ENCODE data around the gene GFRA4.

Gene GFRA4, protein sequence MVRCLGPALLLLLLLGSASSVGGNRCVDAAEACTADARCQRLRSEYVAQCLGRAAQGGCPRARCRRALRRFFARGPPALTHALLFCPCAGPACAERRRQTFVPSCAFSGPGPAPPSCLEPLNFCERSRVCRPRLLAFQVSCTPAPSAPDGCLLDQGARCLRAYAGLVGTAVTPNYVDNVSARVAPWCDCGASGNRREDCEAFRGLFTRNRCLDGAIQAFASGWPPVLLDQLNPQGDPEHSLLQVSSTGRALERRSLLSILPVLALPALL

DNA sequence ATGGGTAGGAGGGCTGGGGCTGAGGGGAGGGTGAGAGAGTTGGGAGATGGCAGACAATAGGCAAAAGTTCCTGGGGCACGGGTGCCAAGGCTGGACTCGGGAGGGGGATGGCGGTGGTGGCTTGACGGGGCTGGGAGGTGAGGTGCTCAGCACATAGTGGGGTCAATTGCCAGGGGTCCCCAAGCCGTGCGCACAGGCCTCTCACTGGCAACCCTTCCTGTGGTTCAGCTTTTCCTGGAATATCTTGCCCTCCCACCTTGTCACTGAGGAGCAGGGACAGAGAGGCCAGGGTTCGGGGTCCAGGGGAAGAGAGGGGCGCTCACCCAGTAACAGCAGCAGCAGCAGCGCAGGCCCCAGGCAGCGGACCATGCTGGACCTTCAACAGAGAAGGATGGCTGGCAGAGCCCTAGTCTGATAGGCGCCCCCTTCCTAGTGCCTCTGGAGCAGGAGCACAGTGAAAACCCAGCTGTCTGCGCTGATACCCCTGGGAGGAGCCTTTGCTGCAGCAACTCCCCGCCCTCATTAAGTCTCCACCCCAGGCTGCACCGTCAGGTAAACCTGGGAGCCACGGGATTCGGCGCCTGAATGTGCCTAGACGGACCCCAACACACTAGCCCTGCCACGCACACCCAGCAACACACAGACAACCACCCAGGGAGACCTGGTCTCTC lies at the start of gene GFRA4:
GFRA4 (minus strand) TSS at position 369 of the 671 bp plus-strand sequence; CDS start at position 369, 0 bp downstream.
- no peak for DNase-seq

DNA sequence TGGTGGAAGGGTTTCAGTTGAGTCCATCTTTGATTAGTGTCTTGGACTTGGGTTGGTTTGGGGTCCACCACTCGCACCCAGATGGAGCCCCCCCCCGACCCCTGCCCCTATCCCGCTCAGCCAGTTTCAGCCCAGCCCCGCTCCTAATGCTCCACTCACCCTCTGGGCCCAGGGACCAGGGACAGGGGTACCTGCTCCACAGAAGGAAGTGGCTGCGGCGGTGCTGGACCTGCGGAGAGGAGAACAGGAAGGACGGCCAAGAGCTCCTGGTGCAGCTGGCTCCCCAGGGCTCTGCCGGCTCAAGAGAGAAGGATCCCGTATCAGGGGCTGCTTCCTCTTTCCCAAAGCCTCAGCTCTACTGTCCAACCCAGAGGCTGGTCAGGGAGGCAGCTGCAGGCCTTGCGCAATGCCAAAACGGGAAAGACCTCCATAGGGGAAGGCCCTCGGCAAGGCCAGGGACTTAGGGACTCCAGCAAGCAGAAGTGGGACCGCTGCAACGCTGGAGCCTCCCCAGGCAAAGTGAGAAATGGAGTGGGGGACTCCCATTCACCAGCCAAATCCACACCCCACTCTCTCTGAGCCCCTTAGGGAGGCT lies 49.2 kb upstream of the GFRA4 start, which contains the start of gene SIGLEC1:
SIGLEC1 (minus strand) TSS at position 322 of the 595 bp plus-strand sequence. CDS start 5,472 bp downstream, outside the sequence.
- DNase-seq, result peak; percentile 11 to 70

DNA sequence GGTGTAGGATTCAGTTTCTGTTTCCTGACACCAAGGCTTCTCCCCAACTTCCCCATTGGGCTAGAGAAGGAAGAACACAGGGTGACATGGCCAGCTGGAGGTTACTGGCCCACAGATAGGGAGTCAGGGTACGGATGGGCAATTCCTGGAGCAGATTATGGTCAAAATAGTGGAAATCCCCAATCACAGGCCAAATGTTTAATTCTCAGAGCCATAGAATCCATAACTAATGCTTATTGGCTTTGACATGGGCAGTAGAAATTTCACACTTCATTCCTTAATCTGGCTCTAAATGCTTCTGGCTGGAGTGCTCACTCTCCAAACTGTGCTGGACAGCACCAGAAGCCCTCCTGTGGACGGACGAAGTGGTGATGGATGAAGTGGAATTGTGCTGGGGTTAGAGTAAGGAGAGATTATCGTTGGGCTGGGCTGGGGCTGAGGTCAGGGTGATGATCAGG lies 48.3 kb upstream of the GFRA4 start:
- no peak for DNase-seq

DNA sequence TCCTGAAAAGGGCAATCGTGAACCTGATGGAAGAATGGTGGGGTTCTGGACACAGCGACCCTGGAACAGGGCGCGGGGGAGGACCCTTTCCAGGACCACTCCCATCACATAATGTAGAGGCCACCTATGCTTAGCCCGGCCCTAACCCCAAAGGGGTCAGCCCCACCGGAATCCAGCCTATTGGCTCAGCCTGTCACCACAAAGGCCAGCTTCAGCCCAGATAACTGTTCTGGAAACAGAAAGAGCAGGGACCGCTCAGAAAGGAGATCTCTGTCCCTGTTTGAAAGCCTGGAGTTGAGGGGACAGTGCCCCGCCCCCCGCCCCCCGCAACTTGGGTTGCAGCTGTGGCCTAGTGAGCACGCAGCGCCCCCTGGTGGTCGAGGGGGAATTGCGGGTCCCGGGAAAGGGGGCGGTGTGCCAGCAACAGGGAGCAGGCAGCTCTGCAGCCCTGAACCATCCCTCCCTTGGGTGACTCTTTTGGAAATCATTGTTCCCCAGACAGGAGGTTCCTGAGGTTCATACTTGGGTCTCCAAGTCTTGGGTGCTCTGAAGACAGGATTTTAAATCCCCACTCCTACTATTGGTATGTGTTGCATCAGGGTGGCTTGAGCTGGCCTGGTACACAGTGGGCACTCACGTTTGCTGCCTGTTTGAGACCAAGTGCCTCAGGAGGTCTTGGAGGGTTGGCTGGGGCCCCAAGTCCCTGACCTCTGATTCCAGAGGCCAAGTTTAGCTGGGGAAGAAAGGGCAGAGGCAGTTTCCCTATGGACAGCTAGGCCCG lies 47.7 kb upstream of the GFRA4 start:
- peak; percentile 58 to 69 for DNase-seq

DNA sequence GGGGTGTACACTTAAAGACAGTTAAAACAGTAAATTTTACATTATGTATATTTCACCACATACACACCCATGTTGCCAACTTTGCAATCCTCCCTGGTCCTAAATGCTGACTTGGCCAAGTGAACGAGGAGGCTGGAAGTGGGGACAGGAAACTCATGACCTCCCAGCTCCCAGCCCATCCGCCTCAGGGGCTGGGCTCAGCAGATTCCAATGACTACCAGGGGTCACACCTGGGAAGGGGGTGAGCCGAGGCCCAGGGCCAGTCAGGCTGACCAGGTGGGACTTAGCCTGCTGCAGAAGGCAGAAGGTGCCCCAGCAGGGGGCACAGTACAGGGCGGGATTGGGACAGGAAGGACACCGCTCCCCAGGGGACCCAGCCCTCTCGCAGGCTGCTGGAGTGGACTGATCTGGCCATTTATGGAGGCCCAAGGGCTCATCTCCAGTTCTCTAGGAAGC lies 46.8 kb upstream of the GFRA4 start:
- no peak for DNase-seq

DNA sequence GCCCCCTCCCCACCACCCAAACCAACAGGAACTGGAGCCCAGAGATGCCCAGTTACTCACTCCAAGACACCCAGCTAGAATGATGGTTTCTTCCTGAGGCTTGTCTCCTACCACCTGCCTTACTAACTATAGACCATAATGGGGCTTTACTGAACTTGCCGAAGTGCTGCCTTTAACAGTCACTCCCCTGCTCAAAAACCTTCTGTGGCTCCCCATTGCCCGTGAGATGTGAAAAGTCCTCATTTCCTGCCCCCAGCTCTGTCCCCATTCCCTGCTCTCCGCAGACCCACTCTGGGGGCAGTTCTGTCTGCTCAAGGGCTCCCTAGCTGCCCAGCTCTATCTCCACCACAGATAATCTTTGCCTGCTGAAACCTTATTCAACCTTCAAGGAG lies 44.3 kb upstream of the GFRA4 start:
- no peak for DNase-seq

DNA sequence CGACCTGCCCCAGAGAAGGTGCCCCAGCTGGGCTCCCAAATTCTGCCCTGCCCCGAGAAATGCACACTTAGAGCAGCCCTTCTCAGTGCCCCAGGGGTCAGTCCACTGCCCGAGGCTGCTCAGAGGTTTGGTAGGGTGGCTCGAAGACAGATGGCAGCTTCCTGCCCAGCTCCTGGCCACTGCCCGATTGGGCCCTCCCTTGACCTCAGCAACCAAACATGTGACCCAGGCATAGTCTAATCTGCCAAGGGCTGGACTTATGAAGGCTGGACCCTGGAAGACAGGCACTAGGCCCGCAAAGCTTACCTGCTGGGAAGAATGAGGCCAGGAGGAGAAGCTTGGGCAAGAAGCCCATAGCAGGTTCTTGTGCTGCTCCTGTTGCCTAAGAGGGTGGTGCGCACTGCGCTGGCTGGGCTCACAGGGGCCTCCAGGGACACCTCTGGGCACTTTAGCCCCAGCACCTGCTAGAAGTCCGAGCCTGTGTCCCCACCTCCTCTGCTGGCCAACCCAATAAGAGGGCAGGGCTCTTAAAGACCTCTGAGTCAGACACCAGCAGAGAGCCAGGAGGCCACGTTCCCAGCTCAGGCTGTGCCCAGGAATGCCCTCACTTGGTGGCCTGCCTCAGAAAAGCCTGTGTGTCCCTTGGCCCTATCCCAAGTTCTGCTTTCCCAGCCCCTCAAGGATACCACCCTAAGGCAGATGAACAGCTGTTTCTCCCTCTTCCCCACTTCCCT lies 43.7 kb upstream of the GFRA4 start:
- DNase-seq, result no peak

DNA sequence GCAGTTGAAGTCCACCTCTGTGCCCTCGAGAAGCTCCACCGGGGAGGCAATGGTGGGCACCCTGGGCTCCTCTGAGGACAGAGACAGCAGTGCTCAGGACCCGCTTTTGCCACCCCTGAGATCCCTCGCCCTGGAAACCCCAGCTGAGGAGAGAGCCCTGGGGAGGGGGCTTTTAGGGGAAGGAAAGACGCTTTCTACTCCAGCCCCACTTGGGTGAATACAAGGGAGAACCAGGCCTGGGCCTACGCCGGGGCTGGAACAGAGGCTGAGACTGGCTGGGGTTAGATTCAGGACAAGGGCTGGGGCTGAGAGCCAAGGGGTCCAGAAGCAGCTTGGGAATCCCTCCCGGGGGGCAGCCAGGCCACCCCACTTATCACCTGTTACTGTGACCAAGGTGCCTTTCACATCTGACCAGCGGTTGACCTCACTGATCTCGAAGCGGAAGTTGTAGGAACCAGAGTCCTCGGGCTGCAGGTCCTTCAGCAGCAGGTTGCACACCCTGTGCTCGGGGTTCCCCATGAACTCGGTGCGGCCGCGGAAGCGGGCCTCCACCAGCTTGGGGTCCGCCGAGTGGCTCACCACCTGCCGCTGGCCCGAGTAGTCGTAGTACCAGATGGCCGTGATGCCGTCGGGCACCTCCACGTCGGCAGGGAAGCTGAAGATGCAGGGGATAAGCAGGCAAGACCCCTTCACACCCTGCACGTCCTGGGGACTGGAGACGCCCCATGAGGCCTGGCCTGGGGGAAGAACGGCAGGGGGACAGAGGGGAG lies 43.0 kb upstream of the GFRA4 start:
- DNase-seq, result no peak

DNA sequence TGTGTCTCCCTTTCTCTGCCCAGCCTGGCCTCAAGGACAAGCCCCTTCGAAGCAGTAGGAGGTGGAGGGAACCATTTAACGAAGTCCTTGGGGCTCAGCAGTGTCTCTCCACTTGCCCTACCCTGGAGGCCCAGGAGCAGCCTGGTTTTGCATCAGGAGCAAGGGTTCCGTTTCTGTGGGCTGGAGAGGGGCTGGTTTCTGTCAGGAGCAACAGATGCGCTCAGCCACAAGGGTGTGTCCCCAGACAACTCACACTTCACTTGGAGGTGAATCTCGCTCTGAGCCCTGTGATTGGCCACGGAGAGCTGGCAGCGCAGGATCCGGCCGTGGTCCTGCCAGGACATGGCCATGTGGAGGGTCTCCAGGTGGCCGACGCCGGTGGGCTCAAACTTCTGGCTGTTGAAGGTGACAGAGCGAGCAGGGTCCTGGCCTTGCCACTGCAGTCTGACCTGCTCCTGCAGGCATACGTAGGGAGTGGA lies 42.3 kb upstream of the GFRA4 start:
- no peak for DNase-seq

DNA sequence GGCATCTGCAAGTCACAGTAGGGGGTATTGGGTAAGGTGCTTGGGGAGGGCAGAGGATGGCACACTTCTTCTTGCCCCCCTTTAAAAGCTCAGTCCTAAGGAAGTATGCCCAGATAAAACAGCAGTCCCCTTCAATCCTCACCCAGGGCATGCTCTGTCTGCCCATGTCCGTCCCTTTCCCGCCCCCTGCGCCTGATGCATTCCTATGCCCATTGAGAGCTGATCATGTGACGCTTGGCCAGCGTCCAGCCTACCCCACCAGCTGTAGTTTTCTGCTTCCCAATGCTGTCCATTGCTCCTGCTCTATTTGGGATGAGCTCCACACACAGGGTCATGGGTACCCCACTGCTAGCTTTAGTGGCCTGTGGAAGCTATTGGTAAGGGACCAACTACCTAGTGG lies 40.9 kb upstream of the GFRA4 start:
- no peak for DNase-seq

DNA sequence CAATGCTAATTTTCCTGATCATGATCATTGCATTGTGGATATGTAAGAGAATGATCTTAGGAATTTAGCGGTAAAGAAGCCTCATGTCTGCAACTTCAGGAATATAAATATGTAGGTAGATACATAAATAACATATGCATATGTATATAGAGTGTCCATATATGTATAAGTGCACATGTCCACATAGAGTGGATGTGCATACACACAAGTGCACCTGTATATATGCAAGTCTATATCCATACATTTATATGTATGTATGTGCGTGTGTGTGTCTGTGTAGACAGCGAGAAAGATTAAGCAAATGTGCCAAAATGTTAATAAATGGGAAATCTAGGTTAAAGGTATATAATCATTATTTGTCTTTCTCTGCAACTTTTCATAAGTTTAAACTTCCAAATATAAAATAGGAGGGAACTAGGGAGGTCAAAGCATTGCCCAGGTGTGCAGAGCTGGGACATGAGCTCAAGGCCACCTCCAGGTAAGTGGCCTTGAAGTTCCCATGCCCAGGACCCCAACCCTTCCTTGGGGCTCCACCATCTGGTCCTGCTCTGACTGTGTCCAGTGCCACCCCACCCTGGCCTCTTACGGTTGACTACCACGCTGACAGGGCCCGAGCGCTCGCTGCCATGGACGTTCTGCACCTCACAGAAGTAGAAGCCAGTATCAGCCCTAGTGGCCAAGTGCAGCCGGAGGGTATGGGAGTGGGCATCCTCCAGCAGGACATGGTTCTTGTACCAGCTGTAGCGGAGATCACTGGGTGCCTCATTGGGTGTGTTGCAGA lies 39.6 kb upstream of the GFRA4 start:
- DNase-seq, result no peak

DNA sequence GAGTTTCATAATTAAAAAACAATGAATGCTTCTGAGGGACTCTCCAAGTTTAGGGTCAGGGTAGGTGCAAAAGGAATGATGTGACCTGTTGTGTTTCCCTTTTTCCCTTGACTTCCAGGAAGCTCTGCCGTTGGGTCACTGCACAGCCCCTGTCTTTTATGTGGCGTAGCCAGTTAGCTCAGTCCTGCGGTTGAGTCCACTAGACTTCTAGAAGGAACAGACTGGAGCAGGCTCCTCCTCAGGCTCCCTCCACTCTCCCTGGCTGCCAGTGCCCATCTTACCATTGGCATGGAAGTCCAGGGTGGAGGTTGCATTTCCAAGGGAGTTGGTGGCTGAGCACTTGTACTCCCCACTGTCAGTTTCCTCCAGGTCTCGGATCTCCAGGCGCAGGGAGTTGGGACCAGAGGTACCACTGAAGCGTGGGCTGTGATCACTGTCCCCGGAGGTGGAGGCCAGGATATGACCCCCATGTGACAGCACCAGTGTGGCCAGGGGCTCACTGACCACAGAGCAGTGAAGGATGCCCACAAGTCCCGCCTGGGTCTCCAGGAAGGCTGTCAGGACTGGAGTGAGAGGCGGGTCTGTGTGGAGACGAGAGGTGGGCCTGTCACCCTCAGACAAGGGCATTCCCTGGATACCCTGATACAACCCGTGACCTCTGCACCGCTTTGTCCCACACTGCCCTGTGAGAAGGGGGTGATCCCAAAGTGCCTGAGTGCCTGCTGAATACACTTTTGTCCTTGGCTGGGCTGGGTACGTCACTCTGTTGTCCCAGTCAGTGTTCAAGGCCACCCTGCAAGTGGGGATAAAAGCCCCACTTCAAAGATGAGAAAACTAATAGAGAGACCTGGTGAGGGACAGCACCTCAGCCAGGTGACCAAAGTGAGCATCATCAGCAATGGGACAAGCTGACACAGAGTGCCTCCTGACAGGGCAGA lies 38.1 kb upstream of the GFRA4 start:
- DNase-seq, result no peak

DNA sequence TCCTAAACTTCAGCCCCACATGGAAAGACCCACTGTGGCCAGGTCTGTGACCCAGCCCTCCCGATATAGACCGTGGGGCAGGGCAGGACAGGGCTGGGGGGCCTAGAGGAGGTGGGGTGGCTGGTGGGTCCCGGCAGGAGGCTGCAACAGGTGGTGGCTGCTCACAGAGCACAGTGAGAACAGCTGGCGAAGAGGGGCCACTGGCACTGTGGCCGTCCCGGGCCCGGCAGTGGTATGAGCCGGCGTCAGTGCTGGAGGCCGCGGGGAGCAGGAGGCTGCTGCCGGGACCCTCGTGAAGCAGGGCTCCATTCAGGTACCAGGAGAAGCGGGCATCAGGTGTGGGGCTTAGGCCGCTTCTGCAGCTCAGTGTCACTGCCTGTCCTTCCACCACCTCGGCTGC lies 35.8 kb upstream of the GFRA4 start:
- DNase-seq, result no peak

DNA sequence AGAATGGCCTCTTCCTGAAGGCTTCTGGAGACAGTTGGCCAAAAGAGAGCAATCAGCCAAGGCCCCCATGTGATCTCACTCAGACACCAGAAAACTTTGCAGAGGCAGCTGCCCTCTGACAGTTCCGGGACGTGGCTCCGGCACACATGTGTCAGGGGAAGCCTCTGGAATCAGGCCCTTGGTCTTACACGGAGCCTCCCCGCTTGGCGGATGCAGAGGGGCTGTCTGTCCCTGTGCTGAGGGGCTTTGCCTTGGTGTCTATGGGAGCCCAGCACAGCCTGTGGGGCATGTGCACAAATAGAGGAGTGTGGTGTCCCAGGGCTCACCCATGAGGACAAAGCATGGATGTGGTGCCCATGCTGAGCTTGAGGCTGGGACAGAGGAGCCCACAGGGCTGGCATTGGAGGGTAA lies 35.4 kb upstream of the GFRA4 start:
- DNase-seq, result no peak

DNA sequence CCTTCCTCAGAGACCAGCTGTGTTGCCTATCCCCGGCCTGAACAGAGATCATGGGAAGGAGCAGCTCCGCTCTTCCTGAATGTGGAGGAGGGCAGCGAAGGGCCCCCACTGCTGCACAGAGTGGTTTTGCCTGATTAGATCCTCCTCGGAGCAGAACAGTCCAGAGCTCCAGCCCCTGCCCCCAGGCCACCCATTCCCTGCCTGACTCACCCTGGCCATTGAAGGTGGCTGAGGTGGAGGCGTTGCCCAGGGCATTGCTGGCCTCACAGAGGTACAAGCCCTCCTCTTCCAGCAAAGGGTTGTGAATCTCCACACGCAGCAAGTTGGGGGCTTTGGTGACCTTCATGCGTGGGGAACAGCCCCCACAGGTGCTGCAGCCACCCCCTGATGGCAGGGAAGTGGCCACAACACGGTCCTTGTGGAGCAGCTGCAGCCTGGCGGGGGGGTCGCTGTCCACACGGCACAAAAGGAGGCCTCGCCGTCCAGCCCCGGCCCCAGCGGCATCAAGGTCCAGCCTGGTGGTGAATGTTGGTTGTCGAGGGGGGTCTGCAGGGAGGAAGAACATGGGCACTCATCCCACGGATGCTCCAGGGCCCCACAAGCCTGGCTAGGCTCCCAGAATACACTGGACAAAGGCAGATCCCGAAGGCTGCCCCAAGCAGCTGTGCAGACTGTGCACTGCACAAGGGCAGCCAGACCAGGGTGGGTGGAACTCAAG lies 34.5 kb upstream of the GFRA4 start:
- DNase-seq, result no peak

DNA sequence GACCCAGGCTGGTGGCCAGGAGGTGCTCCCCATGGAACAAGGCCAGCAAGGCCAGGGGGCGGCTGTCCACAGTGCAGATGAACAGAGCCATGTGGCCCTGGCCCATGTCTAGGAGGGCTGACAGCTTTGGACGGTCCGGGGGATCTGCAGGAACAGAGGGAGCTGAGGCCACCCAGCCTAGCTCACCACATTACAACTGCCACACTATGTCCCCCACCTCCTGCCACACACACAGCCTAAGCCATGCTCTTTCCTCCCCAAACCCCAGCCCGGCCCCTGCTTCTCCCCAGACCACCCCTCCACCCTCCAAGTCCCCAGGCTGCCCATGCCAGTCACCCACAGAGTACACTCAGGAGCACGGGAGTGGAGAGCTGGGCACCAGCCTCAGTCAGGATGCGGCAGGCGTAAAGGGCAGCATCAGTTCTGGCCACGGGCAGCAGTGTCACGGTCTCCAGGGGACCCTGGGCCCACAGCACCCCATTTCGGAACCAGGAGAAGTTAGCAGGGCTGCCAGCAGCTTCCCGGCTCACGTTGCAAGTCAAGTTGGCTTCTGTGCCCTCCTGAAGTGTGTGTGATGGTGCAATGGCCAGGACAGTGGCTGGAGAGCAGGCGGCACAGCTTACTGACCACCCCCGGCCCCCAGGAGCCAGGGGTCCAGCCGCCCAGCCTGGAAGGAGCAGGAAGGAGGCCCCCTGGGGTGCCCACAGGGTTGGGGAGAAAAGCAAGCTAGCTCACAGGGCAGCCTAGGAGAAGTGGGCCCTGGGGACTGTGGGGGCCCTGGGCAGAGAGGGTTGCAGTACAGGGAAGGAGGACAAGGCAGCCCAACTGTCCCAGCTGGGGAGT lies 33.8 kb upstream of the GFRA4 start:
- no peak for DNase-seq

DNA sequence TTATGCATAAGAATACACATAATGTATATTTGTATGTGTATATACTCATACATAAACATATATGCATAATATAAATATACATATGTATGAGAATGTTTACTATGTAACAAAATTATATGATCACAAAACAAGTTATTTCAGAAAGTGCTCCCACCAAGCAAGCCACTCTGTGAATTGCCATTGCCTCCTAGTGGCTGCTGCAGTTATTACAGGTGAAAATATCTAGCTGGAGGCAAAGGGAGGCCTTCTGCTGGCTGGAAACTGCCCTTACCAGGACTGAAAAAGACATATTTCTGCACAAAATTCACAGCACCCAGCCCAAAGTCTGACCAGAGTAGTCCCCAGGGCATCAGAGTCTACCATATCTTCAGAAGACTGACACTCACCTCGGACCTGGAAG lies 33.0 kb upstream of the GFRA4 start:
- no peak for DNase-seq

DNA sequence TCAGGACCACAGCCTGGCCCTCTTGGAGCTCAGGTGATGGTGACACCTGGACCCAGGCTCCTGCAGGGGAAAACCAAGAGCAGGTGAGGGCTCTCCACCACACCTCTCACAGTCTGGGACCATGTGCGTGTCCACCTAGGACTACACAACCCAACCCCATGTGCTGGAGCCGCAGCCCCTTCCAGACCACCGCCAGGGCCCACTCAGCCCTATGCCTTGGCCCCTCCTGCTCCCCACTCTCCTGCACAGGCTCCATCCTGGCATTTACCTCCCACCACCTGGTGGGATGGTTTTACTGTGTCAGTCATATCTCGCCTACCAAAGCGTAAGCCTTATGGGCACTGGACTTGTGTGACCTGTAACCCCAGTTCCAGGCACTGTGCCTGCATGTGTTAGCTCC lies 31.7 kb upstream of the GFRA4 start:
- no peak for DNase-seq
